ENCODE measurements around the gene AGPAT2.

AGPAT2 gene

DNA sequence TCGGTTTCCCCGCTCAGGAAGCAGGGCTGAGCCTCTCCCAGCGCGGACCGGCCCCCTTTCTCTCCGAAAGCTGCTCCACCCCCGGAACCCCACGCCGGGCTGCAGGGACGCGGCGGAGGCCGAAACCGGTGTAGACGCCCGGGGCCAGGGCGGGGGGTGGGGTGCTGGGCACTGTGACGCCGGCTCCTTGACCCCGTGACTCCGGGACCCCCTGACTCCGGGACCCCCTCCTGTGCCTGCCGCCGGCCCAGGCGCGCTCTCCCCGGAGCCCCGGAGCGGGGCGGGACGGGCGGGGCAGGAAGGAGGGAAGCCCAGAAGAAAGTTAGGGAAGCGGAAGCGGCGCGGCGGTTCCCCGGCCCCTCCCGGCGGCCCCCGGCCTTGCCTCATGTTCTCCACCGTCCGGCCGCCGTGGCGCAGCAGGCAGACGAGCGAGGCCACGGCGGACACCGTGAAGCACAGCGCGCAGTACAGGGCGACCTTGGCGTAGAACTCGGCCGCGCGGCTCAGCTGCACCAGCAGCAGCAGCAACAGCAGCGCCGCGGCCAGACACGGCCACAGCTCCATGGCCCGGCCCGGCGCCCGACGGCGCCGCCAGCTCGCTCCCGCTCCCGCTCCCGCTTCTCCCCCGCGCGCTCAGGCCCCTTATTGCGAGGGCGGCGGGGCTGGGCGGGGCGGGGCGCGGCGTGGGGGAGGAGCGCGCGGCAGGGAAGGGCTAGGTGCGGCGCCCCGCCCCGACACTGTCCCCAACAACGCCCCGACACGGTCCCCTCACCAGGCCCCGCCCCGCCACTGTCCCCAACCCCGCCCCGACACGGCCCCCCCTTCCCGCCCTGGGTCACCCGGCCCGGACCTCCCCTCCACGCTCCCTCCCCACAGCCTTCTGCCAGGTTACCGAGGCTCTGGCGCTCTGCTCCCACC is at the start of gene AGPAT2:
Gene AGPAT2, minus strand, starts transcription at position 664 of the 918 bp plus-strand sequence. Its CDS starts 100 bp downstream, at position 564.
- DNase-seq: peak in 5 of 14 donors; percentile 8 to 52 (median 31)

DNA sequence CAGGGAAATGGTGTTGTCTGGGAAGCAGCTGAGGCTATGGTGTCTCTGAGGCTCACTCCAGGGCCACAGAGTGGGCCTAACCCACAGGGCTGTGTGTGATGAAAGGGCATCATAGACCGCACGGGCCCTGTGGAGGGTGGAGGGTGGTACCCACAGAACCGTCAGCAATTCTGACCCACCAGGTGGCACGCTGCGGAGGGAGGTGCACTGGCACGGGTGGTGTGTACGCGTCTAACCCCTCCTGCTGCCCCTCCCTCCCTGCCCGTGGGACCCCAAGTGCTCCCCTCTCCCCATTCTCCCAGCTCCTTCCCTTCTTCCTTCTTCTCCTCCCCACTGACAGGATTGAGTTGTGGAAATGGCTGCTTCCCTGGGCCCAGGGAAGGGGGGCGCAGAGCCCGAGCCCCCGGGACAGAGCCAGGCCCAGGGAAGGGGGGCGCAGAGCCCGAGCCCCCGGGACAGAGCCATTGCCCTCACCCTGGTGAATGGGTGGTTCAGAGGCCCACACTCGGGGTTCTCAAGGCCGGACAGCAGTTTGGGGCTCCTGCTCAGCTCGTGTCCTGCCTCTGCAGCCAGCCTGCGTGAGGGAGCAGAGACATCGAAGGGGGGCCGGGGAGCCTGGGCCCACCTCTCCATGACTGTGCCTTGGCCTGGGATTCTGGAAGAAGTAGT is 48.7 kb upstream of the AGPAT2 start:
- DNase-seq: no peak

GRCh38 chr9:136734837-136735496 is 47.7 kb upstream of the AGPAT2 start:
- no peak for DNase-seq

GRCh38 chr9:136733611-136734010 is 46.4 kb upstream of the AGPAT2 start:
- no peak for DNase-seq

DNA sequence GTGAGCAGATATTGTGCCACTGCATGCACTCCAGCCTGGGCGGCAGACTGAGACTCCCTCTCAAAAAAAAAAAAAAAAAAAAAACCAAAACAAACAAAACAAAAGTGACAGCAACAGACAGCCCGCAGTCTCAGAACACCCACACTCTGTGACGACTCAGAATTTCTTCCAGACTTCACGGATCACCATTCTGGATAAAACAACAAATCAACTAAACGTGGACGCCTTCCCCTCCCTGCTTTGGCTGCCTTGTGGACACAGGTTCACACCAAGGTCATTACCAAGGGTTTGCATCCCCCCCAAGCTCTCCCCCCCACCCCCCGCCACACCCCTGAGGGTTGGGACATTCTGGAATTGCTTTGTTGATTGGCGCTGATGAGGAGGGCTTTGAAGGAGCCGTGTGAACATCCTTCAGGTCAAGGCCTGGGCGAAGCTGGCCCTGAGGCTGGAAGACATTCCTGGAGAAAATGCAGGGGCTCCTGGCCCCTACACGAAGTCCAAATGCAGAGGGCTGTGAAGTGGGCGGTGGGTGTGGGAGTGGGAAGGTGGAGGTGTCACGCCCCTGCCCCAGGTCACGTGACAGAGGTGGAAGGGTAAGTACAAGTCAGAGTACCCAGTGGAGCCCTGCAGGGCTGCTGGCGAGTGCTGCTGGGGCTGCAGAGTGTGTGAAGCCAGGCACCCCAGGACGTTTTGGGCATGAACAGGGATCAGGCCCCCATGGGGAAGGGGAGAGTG is 45.4 kb upstream of the AGPAT2 start:
- DNase-seq: no peak

DNA sequence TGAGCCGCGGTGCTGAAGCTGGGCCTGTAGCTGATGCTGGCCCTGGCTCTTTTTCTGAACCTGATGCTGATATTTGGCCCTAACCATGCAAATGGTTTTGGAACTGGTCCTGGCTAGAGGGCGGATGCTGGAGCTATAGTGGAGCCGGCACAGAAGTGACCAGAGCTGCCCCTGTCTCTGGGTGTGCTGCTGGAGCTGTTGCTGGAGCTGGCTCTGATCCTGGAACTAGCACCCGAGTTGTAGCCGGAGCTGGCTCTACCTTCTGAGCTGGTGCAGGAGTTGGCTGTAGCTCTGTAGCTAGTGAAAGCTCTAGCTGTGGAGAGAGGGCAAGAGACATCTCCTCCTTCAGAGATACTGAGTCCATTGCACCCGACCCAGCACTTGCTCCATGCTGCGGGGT is 42.7 kb upstream of the AGPAT2 start:
- DNase-seq: no peak

DNA sequence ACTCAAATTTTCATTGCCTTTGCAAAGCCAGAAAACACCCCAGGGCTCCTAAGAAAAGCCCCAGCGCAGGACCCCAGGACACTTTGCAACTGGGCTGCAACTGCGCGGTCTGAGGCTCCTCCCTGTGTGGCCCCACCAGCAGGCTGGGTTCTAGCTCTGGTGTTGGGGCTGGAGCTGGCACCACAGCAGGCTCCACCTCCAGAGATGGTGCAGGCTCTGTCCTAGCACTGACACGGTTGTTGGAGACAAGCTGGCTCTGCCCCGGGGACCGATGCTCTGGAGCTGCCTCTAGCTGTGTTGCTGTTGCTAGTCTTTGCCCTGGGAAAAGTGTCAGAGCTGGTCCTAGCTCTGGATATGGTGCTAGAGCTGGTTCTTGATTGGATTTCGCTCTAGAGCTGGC is 41.9 kb upstream of the AGPAT2 start:
- DNase-seq: no peak

DNA sequence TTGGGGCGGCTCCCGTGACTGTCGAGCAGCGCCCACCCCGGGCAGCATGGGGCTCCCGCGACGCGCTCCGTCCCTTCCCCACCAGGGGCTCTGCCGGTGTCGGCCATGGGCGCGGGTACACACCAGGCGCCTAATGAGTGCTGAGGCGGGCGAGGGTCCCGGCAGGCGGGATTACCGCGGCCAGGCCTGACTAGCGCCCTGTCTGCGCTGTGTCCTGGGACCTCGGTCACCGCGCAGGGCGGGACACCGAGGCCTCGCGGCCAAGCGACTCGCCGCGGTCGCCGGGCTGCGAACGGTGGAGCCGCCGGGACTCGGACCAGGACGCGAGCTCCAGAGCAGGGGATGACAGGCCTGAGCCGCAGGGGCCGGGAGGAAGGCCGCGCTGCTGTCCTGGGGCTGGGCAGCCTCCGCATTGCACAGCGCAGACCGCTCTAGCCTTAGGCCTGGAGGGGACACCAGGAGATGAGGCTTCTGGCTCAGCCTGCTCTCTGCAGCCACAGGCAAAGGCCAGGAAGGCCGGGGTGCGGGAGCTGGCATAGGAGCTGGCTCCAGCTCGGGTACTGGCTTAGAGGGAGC is 41.4 kb upstream of the AGPAT2 start:
- peak in 1 of 14 donors; percentile 53 for DNase-seq

- DNase-seq: peak; percentile 40 to 90 (median 77)
Measured at GRCh38 chr9:136728080-136728547, 40.9 kb upstream of the AGPAT2 start.

DNA sequence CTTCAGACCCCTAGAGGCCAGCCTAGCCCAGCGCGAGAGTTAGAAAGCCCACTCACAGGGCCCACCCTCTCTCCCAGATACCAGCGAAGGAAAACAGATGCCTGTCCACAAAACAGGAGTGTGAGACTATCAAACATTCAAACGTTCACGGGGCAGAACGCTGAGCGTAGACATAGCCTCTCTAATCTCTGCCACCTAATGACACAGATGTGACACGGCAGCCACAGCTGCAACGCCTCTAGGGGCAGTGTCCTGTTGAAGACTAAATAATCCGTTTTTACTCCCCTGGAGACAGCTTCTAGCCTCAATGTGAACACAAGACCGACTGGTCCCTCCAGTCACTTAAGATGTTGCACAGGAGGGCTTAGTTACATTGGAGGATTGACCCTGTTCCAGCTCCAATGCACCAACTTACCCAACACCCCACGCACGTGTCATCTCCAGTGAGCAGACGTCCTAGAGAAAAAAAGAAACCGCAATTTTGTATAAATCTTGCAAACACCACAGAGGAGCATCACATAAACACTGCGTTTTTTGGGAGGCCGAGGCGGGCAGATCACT is 39.5 kb upstream of the AGPAT2 start:
- DNase-seq: no peak

- DNase-seq: no peak
Measured at GRCh38 chr9:136726118-136726517, 38.9 kb upstream of the AGPAT2 start.

DNA sequence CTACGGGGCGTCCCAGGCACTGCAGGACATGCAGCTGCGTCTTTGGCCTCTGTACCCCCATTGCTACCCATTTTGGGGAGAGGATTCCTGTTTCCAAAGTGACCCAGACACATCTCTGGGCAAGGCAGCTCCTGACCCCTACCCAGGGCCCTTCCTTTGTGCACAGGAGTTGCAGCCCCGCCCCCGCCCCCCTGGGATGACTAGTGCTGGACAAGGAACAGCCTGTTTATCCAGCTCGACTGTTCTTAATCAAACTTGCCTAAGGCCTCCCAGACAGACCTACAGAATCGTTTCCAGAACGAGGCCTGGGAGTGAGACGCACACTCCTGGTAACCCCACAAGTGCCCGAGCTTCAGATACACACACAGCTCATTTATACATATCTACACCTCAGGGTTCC is 38.4 kb upstream of the AGPAT2 start:
- DNase-seq: no peak

GRCh38 chr9:136724772-136725171 is 37.5 kb upstream of the AGPAT2 start:
- DNase-seq: no peak

- no peak for DNase-seq
Measured at GRCh38 chr9:136723989-136724388, 36.7 kb upstream of the AGPAT2 start.

DNA sequence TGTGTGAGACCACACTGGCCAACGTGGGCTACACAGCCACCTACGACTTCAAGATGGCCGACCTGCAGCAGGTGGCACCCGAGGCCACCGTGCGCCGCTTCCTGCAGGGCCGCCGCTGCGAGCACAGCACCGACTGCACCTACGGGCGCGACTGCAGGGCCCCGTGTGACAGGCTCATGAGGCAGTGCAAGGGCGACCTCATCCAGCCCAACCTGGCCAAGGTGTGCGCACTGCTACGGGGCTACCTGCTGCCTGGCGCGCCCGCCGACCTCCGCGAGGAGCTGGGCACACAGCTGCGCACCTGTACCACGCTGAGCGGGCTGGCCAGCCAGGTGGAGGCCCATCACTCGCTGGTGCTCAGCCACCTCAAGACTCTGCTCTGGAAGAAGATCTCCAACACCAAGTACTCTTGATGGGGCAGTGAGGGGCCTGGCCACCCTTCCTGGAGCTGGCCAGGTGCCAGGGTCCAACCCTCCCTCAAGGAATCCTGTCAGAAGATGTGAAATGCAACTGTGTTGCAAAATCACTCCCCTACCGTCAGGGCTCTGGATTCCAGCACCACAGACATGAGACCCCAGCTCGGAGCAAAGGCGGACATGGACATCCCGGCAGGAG is 36.2 kb upstream of the AGPAT2 start:
- DNase-seq: no peak

- peak in 1 of 14 donors; percentile 57 for DNase-seq
Measured at GRCh38 chr9:136722969-136723356, 35.7 kb upstream of the AGPAT2 start.

- no peak for DNase-seq
Measured at GRCh38 chr9:136722093-136722968, 35.1 kb upstream of the AGPAT2 start.

DNA sequence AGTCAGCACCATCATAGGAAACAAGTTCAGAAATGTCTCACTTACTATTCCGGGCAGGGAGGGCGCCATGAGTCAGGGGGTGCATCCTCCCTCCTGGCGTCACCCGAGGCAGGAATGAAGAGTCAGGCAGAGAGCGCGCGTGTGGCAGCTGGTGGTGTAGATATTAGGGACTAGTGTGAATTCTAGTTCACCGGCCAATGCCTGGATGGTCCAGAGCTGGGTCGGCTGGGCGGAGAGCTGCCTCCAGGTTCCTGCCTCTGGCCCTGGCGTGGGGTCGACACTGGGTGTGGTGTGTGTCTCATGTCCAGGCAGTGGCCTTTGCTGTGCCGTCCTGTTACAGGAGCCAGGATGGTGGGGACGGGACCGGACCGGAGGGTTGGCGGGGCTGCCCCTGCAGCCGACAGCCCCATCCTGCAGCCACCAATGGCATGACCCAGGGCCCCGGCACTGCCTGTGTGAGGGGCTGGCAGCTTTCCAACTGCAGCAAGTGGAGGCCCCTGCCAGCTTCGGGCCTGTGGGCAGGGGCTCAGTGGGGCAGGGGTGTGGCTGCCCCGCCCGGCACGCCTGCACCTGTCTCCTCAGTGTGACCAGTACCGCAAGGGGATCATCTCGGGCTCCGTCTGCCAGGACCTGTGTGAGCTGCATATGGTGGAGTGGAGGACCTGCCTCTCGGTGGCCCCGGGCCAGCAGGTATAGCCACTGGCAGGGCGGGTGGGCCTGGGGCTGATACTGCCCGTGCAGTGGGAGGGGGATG is 34.3 kb upstream of the AGPAT2 start:
- DNase-seq: peak in 2 of 14 donors; percentile 29 to 54

DNA sequence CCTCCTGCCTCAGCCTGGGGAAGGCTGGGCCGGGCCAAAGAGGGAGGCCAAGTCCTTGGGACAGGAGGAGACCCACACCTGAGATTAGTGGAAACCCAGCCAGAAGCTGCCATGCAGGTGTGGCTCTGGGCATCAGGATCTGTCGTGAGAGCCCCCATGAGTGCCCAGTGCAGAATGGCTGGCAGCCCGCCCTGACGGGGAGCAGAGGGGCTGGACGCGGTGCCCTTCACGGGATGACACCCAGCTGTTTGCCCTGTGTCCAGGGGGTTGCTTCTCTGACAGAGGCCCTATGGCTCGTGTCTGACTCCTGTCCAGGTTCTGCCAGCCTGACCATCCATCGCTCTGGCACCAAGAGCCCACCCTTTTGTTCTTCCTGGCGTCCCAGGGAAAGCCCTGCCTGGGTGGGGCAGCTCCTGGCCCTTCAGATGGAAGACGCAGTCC is 33.7 kb upstream of the AGPAT2 start:
- no peak for DNase-seq

Data from C1 segment of cervical spinal cord (tissue), 14 donors.